ENCODE data around the gene SARM1.
"Not testable (repeated sequence)": the region's sequence is repeated elsewhere in the genome, so short reads cannot be mapped to it uniquely, and the experiment has no call there.

Gene SARM1

GRCh38 chr17:28397275-28397674, 25.8 kb downstream of the SARM1 start:
- DNase-seq = no peak

GRCh38 chr17:28397687-28398279, 26.3 kb downstream of the SARM1 start:
- no peak for DNase-seq

GRCh38 chr17:28398280-28398981, 26.9 kb downstream of the SARM1 start:
- DNase-seq = no peak

GRCh38 chr17:28399808-28400207, 28.3 kb downstream of the SARM1 start:
- DNase-seq = no peak

GRCh38 chr17:28402224-28402630, 30.7 kb downstream of the SARM1 start:
- DNase-seq = no peak

GRCh38 chr17:28402844-28403243, 31.4 kb downstream of the SARM1 start:
- no peak for DNase-seq

- DNase-seq = no peak
Observed at GRCh38 chr17:28404007-28404406, 32.5 kb downstream of the SARM1 start.

- DNase-seq = no peak
Observed at GRCh38 chr17:28404461-28404811, 32.9 kb downstream of the SARM1 start.

- no peak for DNase-seq
Observed at GRCh38 chr17:28404812-28405570, 33.5 kb downstream of the SARM1 start.

- DNase-seq = no peak
Observed at GRCh38 chr17:28405632-28406472, 34.4 kb downstream of the SARM1 start, which contains the start of gene SLC46A1. Gene SLC46A1, minus strand, starts transcription at chr17:28406212. Its CDS starts 98 bp downstream, at chr17:28406114.

GRCh38 chr17:28406473-28406814, 35.0 kb downstream of the SARM1 start:
- DNase-seq = no peak

GRCh38 chr17:28407130-28407973, 35.9 kb downstream of the SARM1 start:
- DNase-seq = no peak

GRCh38 chr17:28407974-28408306, 36.4 kb downstream of the SARM1 start:
- DNase-seq = no peak

- DNase-seq = no peak
Observed at GRCh38 chr17:28412099-28412498, 40.6 kb downstream of the SARM1 start.

GRCh38 chr17:28413804-28414203, 42.3 kb downstream of the SARM1 start:
- DNase-seq = no peak

GRCh38 chr17:28415886-28416285, 44.4 kb downstream of the SARM1 start:
- no peak for DNase-seq

GRCh38 chr17:28416703-28417311, 45.3 kb downstream of the SARM1 start:
- DNase-seq = peak; percentile 56

- DNase-seq = no peak
Observed at GRCh38 chr17:28421787-28422305, 50.4 kb downstream of the SARM1 start.

GRCh38 chr17:28425206-28425605, 53.7 kb downstream of the SARM1 start:
- DNase-seq = no peak

GRCh38 chr17:28426081-28426519, 54.6 kb downstream of the SARM1 start:
- no peak for DNase-seq

- DNase-seq = no peak
Observed at GRCh38 chr17:28427371-28427770, 55.9 kb downstream of the SARM1 start.

- DNase-seq = not testable (repeated sequence)
Observed at GRCh38 chr17:28427982-28428381, 56.5 kb downstream of the SARM1 start.
